A549 (cell line): ENCODE results near the gene MAP4K4. TPM values are rescaled to one million over a fixed set of nuclear protein-coding genes. Genes with fewer than 3 reads are reported as not detected.

Experiments used
- ATAC-seq, 2 experiments: fragments of 200-7000 bp in 1 of 2; fragments of >200 bp in 1 of 2; cut with Nextera tagmentation in 1 of 2; cut with Tn5 transposase in 1 of 2; 3 replicates each; pipeline versions ENCODE4 v1.8.0 to v1.9.1; 2018 to 2020; ENCODE audit warnings: mild to moderate bottlenecking in 1 of 2, moderate library complexity in 1 of 2
- CTCF ChIA-PET: fragments of 300-600 bp; sonication (Branson Sonifier 250); formaldehyde crosslinking; extraction: SDS; loops from one replicate; lab custom pipeline; 2021; ENCODE audit warnings: antibody characterized with exemption, inconsistent platforms; lab: Yijun Ruan, JAX
- POLR2A ChIA-PET: fragments of 350-600 bp; formaldehyde crosslinking; extraction: SDS; loops from one replicate; lab custom pipeline; 2021; ENCODE audit warnings: antibody characterized with exemption, inconsistent platforms; lab: Yijun Ruan, JAX
- DNase-seq, 2 experiments: peaks; one replicate each; pipeline versions ENCODE4 v3.0.0 to v3.0.0-alpha.2; 2011 to 2016; ENCODE audit warnings: low read depth in 1 of 2, low spot score in 1 of 2
- FAIRE-seq: peaks from 2 replicates; lab custom pipeline; 2011; peaks lifted over from hg19 to GRCh38; lab: Jason Lieb, UNC
- H3K27ac ChIP-seq, 2 experiments: fragments of >200 bp; sonication (Bioruptor Twin); formaldehyde crosslinking; 3 replicates each; pipeline ENCODE4 v1.5.1; 2016 to 2017
- H3K4me1 ChIP-seq: fragments of >200 bp; sonication (Bioruptor Twin); formaldehyde crosslinking; 3 replicates; pipeline ENCODE4 v1.6.1; 2016
- H3K4me2 ChIP-seq: fragments of >200 bp; sonication (Bioruptor Twin); formaldehyde crosslinking; 3 replicates; pipeline ENCODE4 v1.6.1; 2016
- H3K4me3 ChIP-seq: fragments of >200 bp; sonication (Bioruptor Twin); formaldehyde crosslinking; 3 replicates; pipeline ENCODE4 v1.5.1; 2016
- H3K9me3 ChIP-seq: fragments of >200 bp; sonication (Bioruptor Twin); formaldehyde crosslinking; 3 replicates; pipeline ENCODE4 v1.6.1; 2016
- ATOH8 ChIP-seq: fragments of 250-450 bp; sonication (Bioruptor Pico); IDR thresholded peaks from 2 replicates; pipeline ENCODE4 v1.5.0; 2020; ENCODE audit warnings: low read depth, mild to moderate bottlenecking, moderate library complexity
- BHLHE40 ChIP-seq: IDR thresholded peaks from 2 replicates; pipeline ENCODE4 v1.6.1; 2012; ENCODE audit warnings: low read depth, low read length, inconsistent platforms
- CBX2 ChIP-seq: fragments of 200-600 bp; sonication (generic); IDR thresholded peaks from 2 replicates; pipeline ENCODE4 v1.6.1; 2016; ENCODE audit warnings: low read depth, mild to moderate bottlenecking, borderline replicate concordance
- CBX8 ChIP-seq: fragments of 200-600 bp; sonication (generic); IDR thresholded peaks from 2 replicates; pipeline ENCODE4 v1.6.1; 2016
- CEBPB ChIP-seq, 2 experiments: fragments of >200 bp in 1 of 2; sonication (Bioruptor Twin) in 1 of 2; formaldehyde crosslinking in 1 of 2; IDR thresholded peaks; 2 replicates each; pipeline ENCODE4 v1.6.1; 2012 to 2016
- EHMT2 ChIP-seq: fragments of 200-600 bp; sonication (generic); IDR thresholded peaks from 2 replicates; pipeline ENCODE4 v1.6.1; 2016; ENCODE audit warnings: antibody characterized with exemption, low read depth, mild to moderate bottlenecking, moderate library complexity
- FOSL2 ChIP-seq, 2 experiments: fragments of 450-650 bp in 1 of 2; fragments of >200 bp in 1 of 2; sonication (Bioruptor Twin) in 1 of 2; formaldehyde crosslinking; IDR thresholded peaks; 2 replicates each; pipeline versions ENCODE4 v1.5.0 to v1.6.1; 2016 to 2020; ENCODE audit warnings: mild to moderate bottlenecking in 1 of 2, moderate library complexity in 1 of 2
- FOXS1 ChIP-seq: fragments of 250-450 bp; sonication (Bioruptor Pico); IDR thresholded peaks from 2 replicates; pipeline ENCODE4 v1.5.0; 2020; ENCODE audit warnings: mild to moderate bottlenecking, moderate library complexity
- GATA3 ChIP-seq: IDR thresholded peaks from 2 replicates; pipeline ENCODE4 v1.6.1; 2012; ENCODE audit warnings: borderline replicate concordance
- HEYL ChIP-seq: fragments of 250-450 bp; sonication (Bioruptor Pico); IDR thresholded peaks from 2 replicates; pipeline ENCODE4 v1.8.0; 2021; ENCODE audit warnings: mild to moderate bottlenecking, moderate library complexity
- HOXA7 ChIP-seq: fragments of 250-450 bp; sonication (Bioruptor Pico); IDR thresholded peaks from 2 replicates; pipeline ENCODE4 v1.5.0; 2020; ENCODE audit warnings: mild to moderate bottlenecking, moderate library complexity
- HOXB5 ChIP-seq: fragments of 250-450 bp; sonication (Bioruptor Pico); IDR thresholded peaks from 2 replicates; pipeline ENCODE4 v1.5.0; 2020; ENCODE audit warnings: mild to moderate bottlenecking, moderate library complexity
- KDM1A ChIP-seq: fragments of 200-600 bp; sonication (generic); IDR thresholded peaks from 2 replicates; pipeline ENCODE4 v1.6.1; 2016; ENCODE audit warnings: low read depth, mild to moderate bottlenecking
- MAFK ChIP-seq: fragments of 450-650 bp; IDR thresholded peaks from 2 replicates; pipeline ENCODE4 v1.6.1; 2014; ENCODE audit not compliant: partially characterized antibody
- MAZ ChIP-seq: fragments of 150-350 bp; IDR thresholded peaks from 2 replicates; pipeline ENCODE4 v1.6.1; 2014; ENCODE audit warnings: antibody characterized with exemption, low read depth, low read length, borderline replicate concordance
- MYC ChIP-seq: IDR thresholded peaks from 2 replicates; pipeline ENCODE4 v1.6.1; 2012; ENCODE audit warnings: mild to moderate bottlenecking, inconsistent platforms, low read length, improper control_type of control experiment, borderline replicate concordance
- PBX3 ChIP-seq: IDR thresholded peaks from 2 replicates; pipeline ENCODE4 v1.6.1; 2012
- PHF8 ChIP-seq: fragments of 200-600 bp; sonication (generic); IDR thresholded peaks from 2 replicates; pipeline ENCODE4 v1.6.1; 2016; ENCODE audit warnings: low read depth, mild to moderate bottlenecking, antibody characterized with exemption, moderate library complexity, borderline replicate concordance
- RAD21 ChIP-seq, 2 experiments: fragments of >200 bp in 1 of 2; sonication (Bioruptor Twin) in 1 of 2; formaldehyde crosslinking in 1 of 2; IDR thresholded peaks in 1 of 2; conservative IDR thresholded peaks in 1 of 2; 2 replicates in 1 of 2; 3 replicates in 1 of 2; pipeline ENCODE4 v1.6.1; 2012 to 2018; ENCODE audit warnings: inconsistent platforms in 1 of 2
- RARB ChIP-seq: fragments of 250-450 bp; sonication (Bioruptor Pico); IDR thresholded peaks from 2 replicates; pipeline ENCODE4 v1.8.0; 2021; ENCODE audit warnings: mild to moderate bottlenecking, moderate library complexity
- RCOR1 ChIP-seq: fragments of 150-350 bp; IDR thresholded peaks from 2 replicates; pipeline ENCODE4 v1.6.1; 2014; ENCODE audit warnings: antibody characterized with exemption, low read length, low read depth
- REST ChIP-seq: fragments of 200-600 bp; sonication (generic); IDR thresholded peaks from 2 replicates; pipeline ENCODE4 v1.6.1; 2016; ENCODE audit warnings: antibody characterized with exemption, mild to moderate bottlenecking, moderate library complexity
- SMC3 ChIP-seq: fragments of >200 bp; sonication (Bioruptor Twin); formaldehyde crosslinking; IDR thresholded peaks from 3 replicates; pipeline ENCODE4 v1.6.1; 2018; ENCODE audit warnings: inconsistent platforms
- USF2 ChIP-seq: fragments of 450-650 bp; IDR thresholded peaks from 2 replicates; pipeline ENCODE4 v1.6.1; 2014; ENCODE audit warnings: antibody characterized with exemption
- ZC3H11A ChIP-seq: fragments of 450-650 bp; IDR thresholded peaks from 2 replicates; pipeline ENCODE4 v1.6.1; 2014; ENCODE audit warnings: antibody characterized with exemption, mild to moderate bottlenecking
- ZNF302 ChIP-seq: fragments of 250-450 bp; sonication (Bioruptor Pico); IDR thresholded peaks from 2 replicates; pipeline ENCODE4 v1.9.0; 2021; ENCODE audit warnings: inconsistent platforms, mild to moderate bottlenecking, moderate library complexity
- ZSCAN20 ChIP-seq: fragments of 250-450 bp; sonication (Bioruptor Pico); IDR thresholded peaks from 2 replicates; pipeline ENCODE4 v1.8.0; 2022; ENCODE audit warnings: mild to moderate bottlenecking, moderate library complexity
- WGBS: methylation state at CpG from one replicate; pipeline ENCODE4 v1.1.6; 2017; ENCODE audit errors: missing lambda C conversion rate; 5-methylcytosine and 5-hydroxymethylcytosine counted together
- polyA plus RNA-seq, 4 experiments: library from polyadenylated mRNA; depleted of rRNA in 3 of 4; stranded (reverse); fragments of >200 nt; fragmentation: RNase III in 1 of 4; extraction: RNeasy Plus Mini Kit Qiagen cat#74134 plus additional on column Dnase treatment in 1 of 4; gene quantifications; 2 replicates in 3 of 4; 3 replicates in 1 of 4; pipeline ENCODE4 v1.2.3, GENCODE V29; 2011 to 2017

MAP4K4 gene
- polyA plus RNA-seq, 2 of the 4 experiments (the other 2 are of a cell fraction) = 61.9 to 82.2 TPM

GRCh38 chr2:101889460-101890098 lies 192.1 kb downstream of the MAP4K4 start:
- no peak for TF ChIP-seq REST
- TF ChIP-seq CBX8 = no peak
- TF ChIP-seq RAD21 (conservative IDR thresholded peaks at IDR 0.05 in 1 of 2, IDR thresholded peaks at IDR 0.05 in 1 of 2) = no peak
- TF ChIP-seq HOXA7 (CRISPR knock-in tag) = no peak
- no peak for TF ChIP-seq GATA3
- no peak for TF ChIP-seq KDM1A
- no peak for TF ChIP-seq USF2
- TF ChIP-seq SMC3 = no peak
- no peak for TF ChIP-seq ZC3H11A
- TF ChIP-seq FOSL2 (IDR thresholded peaks at IDR 0.05) = no peak
- no peak for TF ChIP-seq FOSL2 (CRISPR knock-in tag; IDR thresholded peaks at IDR 0.05)
- TF ChIP-seq RARB (CRISPR knock-in tag) = no peak
- no peak for TF ChIP-seq ZSCAN20
- TF ChIP-seq PBX3 = no peak
- no peak for TF ChIP-seq MYC
- no peak for TF ChIP-seq FOXS1 (CRISPR knock-in tag)
- no peak for TF ChIP-seq EHMT2
- TF ChIP-seq HEYL (CRISPR knock-in tag) = no peak
- no peak for TF ChIP-seq ZNF302 (CRISPR knock-in tag)
- no peak for TF ChIP-seq ATOH8 (CRISPR knock-in tag)
- no peak for TF ChIP-seq BHLHE40
- CTCF ChIA-PET = no interaction called here
- DNase-seq = no peak
- WGBS = 90% methylated on average over 7 of the region's 7 CpGs
- no peak for ATAC-seq
- no peak for FAIRE-seq
- Histone ChIP-seq H3K4me3 (no peak overlapping the region), H3K4me2 (no peak overlapping the region), H3K4me1 (no peaks in the 10 kb centered on the region), H3K9me3 (no peaks in the 10 kb centered on the region), H3K27ac (no peak overlapping the region)
- POLR2A ChIA-PET = no interaction called here

- no peak overlapping the region for H3K4me3 ChIP-seq
- POLR2A ChIA-PET = no interaction called here
- CTCF ChIA-PET = interaction anchor here (1.0 to 2.5 kb wide), 2 partner anchors 9 to 274 kb away, joined by 3 to 17 read pairs; no protein-coding TSS in a partner anchor
- ATAC-seq (no peak), DNase-seq (no peak), FAIRE-seq (no peak)
- WGBS = 88% methylated on average over 3 of the region's 3 CpGs
- H3K9me3 ChIP-seq = no peaks in the 10 kb centered on the region
- H3K4me2 ChIP-seq = no peak overlapping the region
- no peak overlapping the region for H3K27ac ChIP-seq
- TF ChIP-seq MYC = no peak
- TF ChIP-seq MAFK = no peak
- TF ChIP-seq PHF8 = no peak
- no peak for TF ChIP-seq CEBPB (IDR thresholded peaks at IDR 0.05)
- no peak for TF ChIP-seq RCOR1
- TF ChIP-seq ZSCAN20 = no peak
- TF ChIP-seq MAZ = no peak
- TF ChIP-seq CBX2 = no peak
- TF ChIP-seq HOXB5 (CRISPR knock-in tag) = no peak
- no peak for TF ChIP-seq REST
- no peaks in the 10 kb centered on the region for H3K4me1 ChIP-seq
These were observed 194.9 kb downstream of the MAP4K4 start for GRCh38 chr2:101892377-101892776.
